HCT116 (cell line): Measurements from ENCODE around the gene ATP5F1E. TPM values are rescaled to one million over a fixed set of nuclear protein-coding genes. Genes with fewer than 3 reads are reported as not detected.
A peak's percentile ranks its signal among the peaks of the same experiment; 100 is the strongest.

Experiments used
- ATAC-seq: fragments of 200-7000 bp; cut with Tn5 transposase; 2 replicates; pipeline ENCODE4 v1.9.1; 2020; ENCODE audit warnings: mild to moderate bottlenecking, moderate library complexity
- BruUV-seq: library from RNA; stranded (reverse); fragments of 400-500 nt; replicated peaks from 2 replicates; lab custom pipeline; 2021; lab: Mats Ljungman, UMichigan
- CTCF ChIA-PET: fragments of 300-600 bp; sonication (Branson Sonifier 250); formaldehyde crosslinking; loops from one replicate; lab custom pipeline; 2021; ENCODE audit warnings: antibody characterized with exemption; lab: Charles Lee
- POLR2A ChIA-PET: fragments of 300-600, 350-600 bp; sonication (Branson Sonifier 250); formaldehyde crosslinking; loops from one replicate; lab custom pipeline; 2021; ENCODE audit warnings: antibody characterized with exemption; lab: Charles Lee
- RAD21 ChIA-PET, 2 experiments: fragments of 300-600 bp; sonication (Branson Sonifier 250); formaldehyde crosslinking; loops; one replicate each; lab custom pipeline; 2023; ENCODE audit warnings: low total read pairs in 2 of 2; ENCODE audit not compliant: uncharacterized antibody in 2 of 2, unreplicated experiment in 2 of 2, low non-redundant PET in 1 of 2; lab: Charles Lee
- DNase-seq: peaks from one replicate; pipeline ENCODE4 v3.0.0-alpha.2; 2010; ENCODE audit warnings: low read depth, low spot score
- H2AFZ ChIP-seq: fragments of 200-600 bp; shearing (Covaris generic), sonication (generic); 2 replicates; pipeline ENCODE4 v1.6.1; 2017; ENCODE audit warnings: low read depth, mixed run types, mixed read lengths, antibody characterized with exemption, low read length; ENCODE audit not compliant: poor library complexity, severe bottlenecking
- H3K27ac ChIP-seq: 2 replicates; pipeline ENCODE4 v1.5.1; 2012; ENCODE audit warnings: low read depth, low read length
- H3K27me3 ChIP-seq: fragments of 200-600 bp; sonication (generic); 2 replicates; pipeline ENCODE4 v1.6.1; 2016; ENCODE audit warnings: mixed run types, low read length, mixed read lengths; ENCODE audit not compliant: insufficient read depth
- H3K36me3 ChIP-seq, 2 experiments: fragments of 200-500 bp in 1 of 2; fragments of 200-600 bp in 1 of 2; sonication (Bioruptor generic) in 1 of 2; sonication (generic) in 1 of 2; 2 replicates each; pipeline versions ENCODE4 v1.5.1 to v1.6.1; 2014 to 2016; ENCODE audit warnings: low read length in 2 of 2, inconsistent platforms in 1 of 2, mixed read lengths in 1 of 2, mixed run types in 1 of 2; ENCODE audit not compliant: insufficient read depth in 2 of 2, control insufficient read depth in 1 of 2
- H3K4me1 ChIP-seq, 2 experiments: fragments of 200-600 bp in 1 of 2; sonication (generic) in 1 of 2; 2 replicates each; pipeline versions ENCODE4 v1.5.1 to v1.6.1; 2012 to 2017; ENCODE audit warnings: low read length in 2 of 2, inconsistent platforms in 1 of 2, mild to moderate bottlenecking in 1 of 2, mixed read lengths in 1 of 2, mixed run types in 1 of 2, moderate library complexity in 1 of 2; ENCODE audit not compliant: insufficient read depth in 2 of 2, control insufficient read depth in 1 of 2
- H3K4me2 ChIP-seq: fragments of 200-600 bp; sonication (generic); 2 replicates; pipeline ENCODE4 v1.6.1; 2017; ENCODE audit warnings: mixed run types, low read length, mixed read lengths
- H3K4me3 ChIP-seq, 2 experiments: fragments of 200-600 bp in 1 of 2; sonication (generic) in 1 of 2; replicated peaks in 1 of 2; 2 replicates each; pipeline ENCODE4 v1.5.1; 2011 to 2016; ENCODE audit warnings: low read length in 2 of 2, control low read depth in 1 of 2, low read depth in 1 of 2, mild to moderate bottlenecking in 1 of 2, mixed read lengths in 1 of 2, mixed run types in 1 of 2
- H3K79me2 ChIP-seq: fragments of 200-600 bp; sonication (generic); 2 replicates; pipeline ENCODE4 v1.6.1; 2017; ENCODE audit warnings: mild to moderate bottlenecking, mixed run types, low read length, moderate library complexity, mixed read lengths; ENCODE audit not compliant: insufficient read depth
- H3K9ac ChIP-seq: fragments of 200-600 bp; sonication (generic); 2 replicates; pipeline ENCODE4 v1.6.1; 2016; ENCODE audit warnings: low read length, mixed read lengths
- H3K9me2 ChIP-seq: fragments of 200-600 bp; sonication (generic), shearing (Covaris generic); 2 replicates; pipeline ENCODE4 v1.6.1; 2017; ENCODE audit warnings: mixed run types, mild to moderate bottlenecking, moderate library complexity; ENCODE audit not compliant: insufficient read depth
- H3K9me3 ChIP-seq, 2 experiments: fragments of 200-500 bp in 1 of 2; fragments of 200-600 bp in 1 of 2; sonication (Bioruptor generic) in 1 of 2; sonication (generic) in 1 of 2; 2 replicates each; pipeline ENCODE4 v1.6.1; 2014 to 2017; ENCODE audit warnings: low read length in 2 of 2, mixed read lengths in 2 of 2, inconsistent platforms in 1 of 2, low read depth in 1 of 2, mild to moderate bottlenecking in 1 of 2, mixed run types in 1 of 2, moderate library complexity in 1 of 2; ENCODE audit not compliant: control insufficient read depth in 1 of 2, insufficient read depth in 1 of 2
- H4K20me1 ChIP-seq: fragments of 200-600 bp; sonication (generic), shearing (Covaris generic); 2 replicates; pipeline ENCODE4 v1.6.1; 2017; ENCODE audit warnings: mixed run types, mild to moderate bottlenecking, moderate library complexity; ENCODE audit not compliant: insufficient read depth
- CBX3 ChIP-seq: IDR thresholded peaks from 2 replicates; pipeline ENCODE4 v1.6.1; 2012; ENCODE audit warnings: low read depth
- CEBPB ChIP-seq: IDR thresholded peaks from 2 replicates; pipeline ENCODE4 v1.6.1; 2012; ENCODE audit warnings: low read depth
- CTCF ChIP-seq, 3 experiments: fragments of 200-600 bp in 1 of 3; sonication (generic) in 1 of 3; IDR thresholded peaks in 2 of 3; conservative IDR thresholded peaks in 1 of 3; 2 replicates each; pipeline ENCODE4 v1.5.1; 2012 to 2017; ENCODE audit warnings: low read depth in 2 of 3, low read length in 2 of 3, antibody characterized with exemption in 1 of 3, borderline replicate concordance in 1 of 3, control low read depth in 1 of 3, mild to moderate bottlenecking in 1 of 3, mixed read lengths in 1 of 3, mixed run types in 1 of 3, moderate library complexity in 1 of 3; ENCODE audit not compliant: insufficient read depth in 1 of 3
- EGR1 ChIP-seq: IDR thresholded peaks from 2 replicates; pipeline ENCODE4 v1.6.1; 2012; ENCODE audit warnings: low read depth
- ELF1 ChIP-seq: IDR thresholded peaks from 2 replicates; pipeline ENCODE4 v1.6.1; 2012; ENCODE audit warnings: low read depth, borderline replicate concordance
- EZH2 ChIP-seq: fragments of 200-600 bp; sonication (generic); IDR thresholded peaks from 2 replicates; pipeline ENCODE4 v1.6.1; 2017; ENCODE audit warnings: antibody characterized with exemption, mixed run types
- EZH2phosphoT487 ChIP-seq: fragments of 200-600 bp; IDR thresholded peaks from 2 replicates; pipeline ENCODE4 v1.6.1; 2018; ENCODE audit warnings: antibody characterized with exemption, borderline replicate concordance
- POLR2A ChIP-seq: IDR thresholded peaks from 2 replicates; pipeline ENCODE4 v1.7.0; 2011; ENCODE audit warnings: borderline replicate concordance; ENCODE audit not compliant: insufficient read depth, insufficient read length; ENCODE audit errors: extremely low read depth
- POLR2AphosphoS5 ChIP-seq: IDR thresholded peaks from 2 replicates; pipeline ENCODE4 v1.6.1; 2011; ENCODE audit warnings: mild to moderate bottlenecking, low read depth, low read length, moderate library complexity
- RAD21 ChIP-seq: IDR thresholded peaks from 2 replicates; pipeline ENCODE4 v1.6.1; 2012; ENCODE audit warnings: low read depth, mild to moderate bottlenecking
- REST ChIP-seq: IDR thresholded peaks from 2 replicates; pipeline ENCODE4 v1.6.1; 2012; ENCODE audit warnings: low read depth
- SIN3A ChIP-seq: IDR thresholded peaks from 2 replicates; pipeline ENCODE4 v1.6.1; 2012; ENCODE audit warnings: low read depth
- SP1 ChIP-seq: IDR thresholded peaks from 2 replicates; pipeline ENCODE4 v1.6.1; 2012; ENCODE audit warnings: low read depth
- SRF ChIP-seq: IDR thresholded peaks from 2 replicates; pipeline ENCODE4 v1.6.1; 2012; ENCODE audit warnings: low read depth
- YY1 ChIP-seq: IDR thresholded peaks from 2 replicates; pipeline ENCODE4 v1.6.1; 2011; ENCODE audit warnings: low read length, low read depth, moderate library complexity, mild to moderate bottlenecking; ENCODE audit not compliant: insufficient replicate concordance; ENCODE audit errors: extremely low read depth
- ZBTB33 ChIP-seq: IDR thresholded peaks from 2 replicates; pipeline ENCODE4 v1.6.1; 2011; ENCODE audit warnings: mild to moderate bottlenecking, low read length, moderate library complexity; ENCODE audit not compliant: insufficient replicate concordance; ENCODE audit errors: extremely low read depth
- ZFX ChIP-seq: fragments of 450-650 bp; IDR thresholded peaks from 2 replicates; pipeline ENCODE4 v1.6.1; 2017
- ZNF274 ChIP-seq: fragments of 200-500 bp; sonication (Bioruptor generic); IDR thresholded peaks from 2 replicates; pipeline ENCODE4 v1.6.1; 2014; ENCODE audit warnings: mild to moderate bottlenecking, low read depth, low read length, inconsistent platforms
- intact Hi-C: fragments of 100-400 bp; cut with micrococcal nuclease; formaldehyde crosslinking; loops from 2 replicates; pipeline ENCODE4 v1.10.0; 2022
- total RNA-seq: library from RNA; stranded (reverse); gene quantifications from one replicate; pipeline ENCODE4 v1.2.1, GENCODE V29; 2021; ENCODE audit not compliant: unreplicated experiment
- TF ChIP-seq, protein P1 (sequence below): IDR thresholded peaks from 2 replicates; pipeline ENCODE4 v1.6.1; 2012
- TF ChIP-seq, protein P2 (sequence below): IDR thresholded peaks from 2 replicates; pipeline ENCODE4 v1.6.1; 2012

Gene ATP5F1E
- total RNA-seq, 1 experiment from 2014 or later = 72.8 TPM

GRCh38 chr20:58982406-58983114, 49.6 kb downstream of the ATP5F1E start:
- Histone ChIP-seq H3K9me2 (no peaks in the 10 kb centered on the region), H3K9me3 (no peaks in the 10 kb centered on the region), H3K9ac (peak overlapping the region; percentile 79), H2AFZ (no peak overlapping the region), H3K4me2 (peak overlapping the region; percentile 88), H3K79me2 (peaks cover 62% of the 10 kb centered on the region), H3K27me3 (no peaks in the 10 kb centered on the region), H3K4me3 (peak overlapping the region; percentile 88 to 94), H3K27ac (no peak overlapping the region; the same call in 1 of the 2 replicates), H3K4me1 (peaks cover 6 to 17% of the 10 kb centered on the region in 2 experiments), H4K20me1 (no peaks in the 10 kb centered on the region), H3K36me3 (peaks cover 10 to 16% of the 10 kb centered on the region in 2 experiments)
- ATAC-seq = no peak
- no peak for DNase-seq
- no peak for TF ChIP-seq YY1
- TF ChIP-seq RAD21 = no peak
- TF ChIP-seq EZH2phosphoT487 = no peak
- TF ChIP-seq CTCF (IDR thresholded peaks at IDR 0.05 in 2 of 3, conservative IDR thresholded peaks at IDR 0.05 in 1 of 3; ENCODE audit: borderline replicate concordance in 1 of 3, insufficient read depth in 1 of 3, low read depth in 2 of 3, low read length in 2 of 3) = no peak
- TF ChIP-seq REST = no peak
- TF ChIP-seq, protein P1, sequence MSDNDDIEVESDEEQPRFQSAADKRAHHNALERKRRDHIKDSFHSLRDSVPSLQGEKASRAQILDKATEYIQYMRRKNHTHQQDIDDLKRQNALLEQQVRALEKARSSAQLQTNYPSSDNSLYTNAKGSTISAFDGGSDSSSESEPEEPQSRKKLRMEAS = no peak
- no peak for TF ChIP-seq CEBPB
- no peak for TF ChIP-seq SP1
- no peak for TF ChIP-seq POLR2AphosphoS5
- TF ChIP-seq ZFX = no peak
- TF ChIP-seq, protein P2, sequence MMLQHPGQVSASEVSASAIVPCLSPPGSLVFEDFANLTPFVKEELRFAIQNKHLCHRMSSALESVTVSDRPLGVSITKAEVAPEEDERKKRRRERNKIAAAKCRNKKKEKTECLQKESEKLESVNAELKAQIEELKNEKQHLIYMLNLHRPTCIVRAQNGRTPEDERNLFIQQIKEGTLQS = no peak
- no peak for TF ChIP-seq CBX3
- no peak for TF ChIP-seq SRF
- TF ChIP-seq SIN3A = no peak
- TF ChIP-seq ZNF274 = no peak
- no peak for TF ChIP-seq ELF1
- no peak for TF ChIP-seq EZH2
- TF ChIP-seq POLR2A = no peak
- TF ChIP-seq EGR1 = no peak
- no peak for TF ChIP-seq ZBTB33
- intact Hi-C loops = loop anchor here (5.0 to 10.0 kb wide), 2 partner anchors 50 to 78 kb away; partner anchors contain the start of gene ATP5F1E
- CTCF ChIA-PET = no interaction called here
- BruUV-seq = no TSS peak
- RAD21 ChIA-PET = no interaction called here
- POLR2A ChIA-PET = interaction anchor here (1.0 to 1.4 kb wide), 2 partner anchors 8 to 10 kb away, joined by 3 to 4 read pairs; no protein-coding TSS in a partner anchor
